GM21786 (cell line): Measurements from ENCODE around the gene KIF1C.
"Not testable (repeated sequence)": the region's sequence is repeated elsewhere in the genome, so short reads cannot be mapped to it uniquely, and the experiment has no call there.

Source experiments
- ATAC-seq: cut with Tn5 transposase; IDR thresholded peaks from one replicate; pipeline ENCODE4 v1.9.1; 2021; ENCODE audit not compliant: unreplicated experiment

Gene KIF1C

DNA sequence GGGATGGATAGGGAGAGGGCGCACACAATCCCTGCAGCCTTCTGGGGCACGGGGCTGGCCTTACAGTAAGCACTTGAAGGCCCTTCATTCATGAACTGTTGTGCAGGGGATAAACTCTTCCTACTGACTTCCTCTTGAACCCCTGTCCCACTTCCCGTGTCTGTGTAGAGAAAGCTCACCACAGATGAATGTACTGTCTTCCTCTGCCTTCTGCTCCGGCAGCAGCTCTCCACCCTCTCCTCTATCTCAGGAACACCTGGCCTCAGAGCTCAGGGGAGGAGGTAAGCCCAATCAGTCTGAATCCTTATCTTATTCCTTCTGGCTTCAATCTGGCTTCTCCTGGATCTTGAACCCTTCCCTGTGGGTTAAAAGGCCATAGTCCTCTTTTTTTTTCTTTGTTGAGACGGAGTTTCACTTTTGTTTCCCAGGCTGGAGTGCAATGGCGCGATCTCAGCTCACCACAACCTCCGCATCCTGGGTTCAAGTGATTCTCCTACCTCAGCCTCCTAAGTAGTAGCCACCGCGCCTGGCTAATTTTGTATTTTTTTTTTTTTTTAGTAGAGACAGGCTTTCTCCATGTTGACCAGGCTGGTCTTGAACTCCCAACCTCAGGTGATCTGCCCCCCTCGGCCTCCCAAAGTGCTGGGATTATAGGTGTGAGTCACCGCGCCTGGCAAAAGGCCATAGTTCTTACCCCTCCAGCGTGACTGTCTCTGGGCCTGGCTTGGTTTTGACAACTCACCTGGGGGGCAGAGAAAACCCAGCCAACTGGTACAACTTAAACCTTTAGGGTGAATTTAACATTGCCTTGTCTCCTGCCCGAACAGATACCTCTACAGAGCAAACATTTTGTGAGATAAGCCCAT, 44.6 kb downstream of the KIF1C start:
- ATAC-seq = no peak

DNA sequence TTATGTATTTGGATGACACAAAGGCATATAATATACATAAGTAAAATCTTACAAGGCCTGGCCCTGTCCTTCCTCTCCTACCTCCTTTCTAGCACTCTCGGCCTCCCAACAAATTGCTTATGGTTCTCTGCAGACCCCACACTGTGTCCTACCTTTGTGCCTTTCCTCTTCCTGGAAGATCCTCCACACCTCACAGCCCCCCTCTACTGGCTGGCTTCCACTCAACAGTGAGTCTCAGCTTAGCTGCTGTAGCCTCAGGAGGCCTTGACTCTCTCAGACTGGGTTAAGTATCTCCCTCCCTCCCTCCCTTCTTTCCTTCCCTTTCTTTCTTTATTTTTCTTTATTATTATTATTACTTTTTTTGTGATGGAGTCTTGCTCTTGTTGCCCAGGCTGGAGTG, 45.8 kb downstream of the KIF1C start:
- no peak for ATAC-seq

DNA sequence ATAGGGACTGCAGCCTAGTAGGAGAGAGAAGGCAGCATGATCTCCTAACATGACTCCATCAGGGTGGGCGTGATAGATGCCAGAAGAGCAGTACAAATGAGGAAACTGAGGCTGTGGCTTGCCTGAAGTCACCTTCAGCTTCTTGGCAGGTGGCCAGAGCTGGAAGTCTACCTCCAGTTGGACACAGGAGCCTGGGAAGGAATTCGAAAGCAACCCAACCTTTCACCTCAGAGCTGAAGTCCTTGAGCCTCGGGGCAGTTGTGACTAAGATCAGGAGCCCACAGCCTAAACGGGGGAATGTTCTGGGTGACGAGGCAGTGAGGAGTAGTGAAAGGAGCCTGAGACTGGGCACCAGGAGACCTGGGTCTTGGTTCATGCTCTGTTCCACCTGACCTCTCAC, 46.9 kb downstream of the KIF1C start:
- ATAC-seq = no peak

DNA sequence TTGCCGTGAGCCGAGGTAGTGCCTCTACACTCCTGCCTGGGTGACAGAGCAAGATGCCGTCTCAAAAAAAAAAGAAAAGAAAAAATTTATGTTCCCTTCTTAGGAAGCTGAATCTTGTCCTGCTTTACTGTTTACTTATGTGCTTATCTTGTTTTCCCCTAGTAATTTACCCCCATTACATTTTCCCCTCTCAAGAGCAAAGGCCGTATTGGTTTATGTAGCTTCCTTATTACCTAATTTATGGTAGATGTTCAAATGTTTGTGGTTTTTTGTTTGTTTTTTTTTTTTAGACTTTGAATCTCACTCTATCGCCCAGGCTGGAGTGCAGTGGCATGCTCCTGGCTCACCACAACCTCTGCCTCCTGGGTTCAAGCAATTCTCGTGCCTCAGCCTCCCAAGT, 47.7 kb downstream of the KIF1C start:
- ATAC-seq = no peak

DNA sequence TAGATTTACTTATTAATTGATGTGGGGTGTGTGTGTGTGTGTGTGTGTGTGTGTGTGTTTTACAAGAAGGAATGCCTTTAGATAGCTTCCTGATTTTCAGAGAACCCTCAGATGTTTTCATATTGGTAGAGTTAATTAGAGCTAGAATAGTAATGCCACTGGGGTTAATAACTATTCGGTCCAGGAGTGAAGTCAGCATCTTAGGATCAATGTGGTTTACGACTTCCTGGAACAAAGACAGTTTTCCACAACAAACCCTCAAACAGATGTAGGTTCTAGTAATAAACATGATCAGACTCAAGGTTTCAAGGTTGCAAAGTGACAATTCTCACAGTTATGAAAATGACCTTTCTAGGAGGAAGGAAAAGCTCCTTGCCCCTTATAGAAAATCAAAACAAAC, 49.7 kb downstream of the KIF1C start:
- no peak for ATAC-seq

DNA sequence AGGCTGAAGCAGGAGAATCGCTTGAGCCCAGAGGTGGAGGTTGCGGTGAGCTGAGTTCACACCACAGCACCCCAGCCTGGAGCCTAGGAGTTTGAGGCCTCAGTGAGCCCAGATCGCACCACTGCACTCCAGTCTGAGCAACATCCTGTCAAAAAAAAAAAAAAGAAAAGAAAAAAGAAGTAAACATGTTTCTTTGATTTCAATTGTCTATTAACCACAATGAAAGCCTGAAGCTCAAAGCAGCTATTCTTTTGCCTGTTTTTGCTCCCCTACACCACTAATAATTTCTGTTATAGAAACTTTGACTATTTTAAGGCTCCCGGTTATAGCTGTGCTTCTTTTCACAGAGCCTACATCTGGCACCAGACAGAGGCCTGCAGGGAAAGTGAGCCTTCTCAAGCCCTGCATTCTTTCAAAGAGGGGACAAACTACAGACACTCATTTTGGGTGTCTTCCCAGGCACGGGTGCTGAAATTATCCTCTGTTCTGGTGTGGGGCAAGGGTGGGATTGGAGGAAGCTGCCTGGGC, 51.6 kb downstream of the KIF1C start:
- no peak for ATAC-seq

- no peak for ATAC-seq
Measured at GRCh38 chr17:5050278-5050677, 52.5 kb downstream of the KIF1C start.

- ATAC-seq = no peak
Measured at GRCh38 chr17:5055543-5055942, 57.8 kb downstream of the KIF1C start.

DNA sequence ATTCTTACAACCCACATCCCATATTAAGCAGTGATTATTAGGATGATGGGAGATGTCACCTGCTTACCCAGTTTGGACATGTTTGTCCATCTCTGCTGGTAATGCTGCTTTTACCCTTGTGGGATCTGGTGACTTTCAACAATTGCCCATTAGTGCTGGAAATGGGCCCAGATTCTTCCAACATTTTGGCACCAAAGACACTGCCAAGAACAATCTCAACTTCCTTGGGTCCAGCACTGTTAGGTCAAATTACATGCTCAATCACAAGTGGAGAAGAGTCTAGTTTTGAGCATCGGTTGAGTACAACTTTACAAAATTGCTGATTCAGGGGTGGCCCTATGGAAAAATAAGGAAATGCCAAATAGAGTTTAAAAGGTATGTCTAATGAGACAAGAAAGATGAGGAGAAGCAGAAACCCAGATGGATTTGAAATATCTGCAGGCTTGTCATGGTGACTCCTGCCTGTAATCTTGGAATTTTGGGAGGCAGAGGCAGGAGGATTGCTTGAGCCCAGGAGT, 67.5 kb downstream of the KIF1C start:
- no peak for ATAC-seq

DNA sequence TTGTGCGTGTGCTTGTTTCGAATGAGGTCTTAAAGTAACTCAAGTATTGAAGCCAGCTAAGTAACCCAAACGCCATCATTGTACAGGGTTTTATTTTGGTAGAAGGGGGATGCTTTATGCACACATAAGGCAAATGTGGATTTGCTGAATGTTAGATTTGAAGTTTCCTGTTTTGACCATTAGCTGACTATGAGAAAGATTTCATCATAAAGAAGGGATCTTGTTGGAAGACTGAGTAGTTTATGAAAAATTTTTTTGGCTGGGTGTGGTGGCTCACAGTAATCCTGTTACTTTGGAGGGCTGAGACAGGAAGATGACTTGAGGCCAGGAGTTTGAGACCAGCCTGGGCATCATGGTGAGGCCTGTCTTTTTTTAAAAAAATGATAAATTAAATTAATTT, 70.5 kb downstream of the KIF1C start:
- ATAC-seq = no peak

GRCh38 chr17:5069724-5070123, 72.0 kb downstream of the KIF1C start:
- ATAC-seq = no peak

GRCh38 chr17:5075472-5075871, 77.7 kb downstream of the KIF1C start:
- not testable (repeated sequence) for ATAC-seq

- not testable (repeated sequence) for ATAC-seq
Measured at GRCh38 chr17:5077275-5077674, 79.5 kb downstream of the KIF1C start.

GRCh38 chr17:5077781-5078105, 80.0 kb downstream of the KIF1C start:
- no peak for ATAC-seq
